DMS153 treated with DMSO at 0.1 percent for 48 hours (cell line): ENCODE data around the gene PSMD1.
"Not testable (repeated sequence)": the region's sequence is repeated elsewhere in the genome, so short reads cannot be mapped to it uniquely, and the experiment has no call there.

ENCODE experiments used
- DNase-seq: peaks from one replicate; lab custom pipeline; 2025; ENCODE audit not compliant: unreplicated experiment; lab: John Stamatoyannopoulos, UW

The PSMD1 gene

DNA sequence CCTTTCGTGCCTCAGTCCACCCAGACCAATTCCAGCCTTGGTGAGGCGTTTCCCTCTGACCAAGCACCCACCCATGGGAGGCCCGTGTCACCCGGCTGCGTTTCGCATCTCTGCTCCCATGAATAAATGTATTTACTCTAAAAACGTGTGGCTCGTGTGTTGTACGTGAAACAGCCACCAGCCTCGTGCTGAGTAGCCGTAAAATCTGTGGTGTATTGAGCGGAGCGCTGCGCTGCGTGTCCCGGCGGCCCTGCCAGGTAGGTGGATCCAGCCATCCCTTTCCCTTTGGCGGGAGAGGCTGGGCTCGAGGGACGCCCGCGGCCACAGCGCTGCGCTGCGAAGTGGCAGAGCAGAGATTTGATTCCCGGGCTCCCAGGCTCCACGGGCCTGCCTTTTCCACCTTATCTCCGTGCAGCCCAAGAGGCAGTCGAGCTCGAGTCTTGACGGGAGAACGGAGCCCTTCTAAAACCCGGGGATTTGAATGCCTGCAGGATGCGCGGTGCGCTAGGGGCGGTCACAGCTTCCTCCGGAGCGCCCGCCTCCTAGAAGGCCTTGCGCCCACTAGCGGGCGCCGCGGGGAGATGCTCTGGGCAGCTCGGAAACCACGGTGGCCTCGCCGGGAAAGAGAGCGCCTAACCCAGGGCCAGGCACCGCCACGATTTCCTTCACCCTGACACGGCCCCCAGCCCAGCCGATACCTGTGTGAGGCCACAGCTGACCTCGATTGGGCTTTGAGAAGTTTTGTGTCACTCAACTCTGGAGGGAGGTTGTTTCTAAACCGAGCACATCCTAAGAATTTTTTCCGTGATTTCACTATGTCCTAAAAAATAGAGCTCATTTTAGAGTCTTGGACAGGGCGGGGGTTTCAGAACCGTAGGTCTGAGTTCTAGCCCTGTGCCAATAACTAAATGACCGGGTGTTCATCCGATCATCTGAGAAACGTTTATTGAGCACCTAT is 3.9 kb upstream of the PSMD1 start:
- DNase-seq = peak; percentile 62

DNA sequence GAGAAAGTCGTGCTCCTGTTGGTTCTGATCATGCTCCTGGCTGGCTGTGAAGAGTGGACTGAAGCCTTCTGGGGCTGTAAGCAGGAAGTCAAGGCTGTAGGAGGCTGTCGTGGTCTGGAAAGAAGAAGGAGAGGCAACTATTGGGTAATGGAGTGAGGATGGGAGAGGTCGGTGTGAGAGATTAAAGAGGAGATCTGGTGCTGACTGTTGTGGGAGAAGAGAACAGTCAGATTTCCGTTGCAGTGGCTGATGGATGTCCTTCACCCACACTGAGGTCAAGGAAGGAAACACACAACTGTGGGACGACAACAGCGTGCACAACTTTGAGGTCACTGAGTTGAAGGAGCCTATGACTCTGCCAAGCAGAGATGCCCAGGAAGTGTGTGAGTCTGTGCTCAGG is 2.8 kb upstream of the PSMD1 start:
- DNase-seq = no peak

DNA sequence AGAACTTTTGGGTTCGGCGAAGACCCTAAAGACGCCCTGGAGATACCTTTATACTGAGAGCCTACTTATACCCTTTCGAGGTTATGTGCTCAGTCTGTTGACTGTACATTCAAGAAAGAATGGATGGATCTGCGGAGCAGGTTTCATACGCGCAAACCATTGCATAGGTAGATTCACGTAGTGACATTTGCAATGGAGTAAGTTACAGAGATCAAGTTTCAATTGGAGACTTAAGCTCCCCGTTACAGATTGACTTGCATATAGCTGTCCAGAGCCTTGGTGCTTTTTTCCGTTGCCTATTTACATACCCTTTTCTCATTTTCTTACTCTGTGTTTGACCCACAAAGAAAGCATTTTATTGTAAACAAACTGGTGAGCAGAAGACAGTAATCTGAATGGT is 923 bp downstream of the PSMD1 start:
- no peak for DNase-seq

- DNase-seq = no peak
Observed at GRCh38 chr2:231058761-231059550, 2.3 kb downstream of the PSMD1 start.

- no peak for DNase-seq
Observed at GRCh38 chr2:231059756-231060155, 3.1 kb downstream of the PSMD1 start.

DNA sequence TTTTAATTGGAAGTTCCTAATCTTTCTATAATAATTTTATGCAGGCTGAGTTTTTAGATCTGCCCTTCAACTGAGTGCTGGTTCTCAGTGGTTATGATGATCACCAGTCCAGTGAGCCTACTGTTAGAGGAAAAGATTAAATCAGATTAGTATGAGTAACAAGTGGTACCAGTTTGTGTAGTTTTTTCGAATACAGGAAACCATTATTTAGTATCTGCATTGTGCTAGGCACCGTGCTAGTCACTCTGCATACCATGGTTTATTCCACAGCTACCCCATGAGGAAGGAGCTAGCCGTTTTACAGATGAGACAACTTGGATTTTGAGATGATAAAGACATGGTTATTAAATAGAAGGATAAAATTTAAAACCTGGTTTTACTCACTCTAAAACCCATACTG is 6.1 kb downstream of the PSMD1 start:
- DNase-seq = no peak

DNA sequence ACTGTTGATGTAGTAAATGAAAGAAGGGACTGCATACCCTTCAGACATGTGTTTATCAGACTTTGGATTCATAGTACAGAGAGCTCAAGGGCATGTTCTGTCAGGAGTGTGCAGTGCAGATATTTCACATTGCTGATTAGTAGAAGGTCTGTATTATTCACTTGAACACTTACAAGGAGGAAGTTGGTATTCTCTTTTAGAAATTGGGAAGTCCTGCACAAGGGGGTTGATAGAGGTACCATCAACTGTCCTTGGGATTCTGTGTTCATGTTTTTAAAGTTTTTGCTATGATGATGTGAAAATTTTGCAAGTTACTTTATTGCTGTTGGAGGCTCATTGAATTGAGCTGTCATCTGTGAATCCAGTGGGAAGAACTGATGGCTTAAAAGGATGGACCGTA is 6.7 kb downstream of the PSMD1 start:
- no peak for DNase-seq

GRCh38 chr2:231065966-231066365 is 9.3 kb downstream of the PSMD1 start:
- DNase-seq = no peak

- not testable (repeated sequence) for DNase-seq
Observed at GRCh38 chr2:231067531-231067930, 10.9 kb downstream of the PSMD1 start.

- no peak for DNase-seq
Observed at GRCh38 chr2:231068525-231069222, 12.0 kb downstream of the PSMD1 start.

GRCh38 chr2:231069379-231070054 is 12.8 kb downstream of the PSMD1 start:
- no peak for DNase-seq

- no peak for DNase-seq
Observed at GRCh38 chr2:231084565-231084964, 27.9 kb downstream of the PSMD1 start.

DNA sequence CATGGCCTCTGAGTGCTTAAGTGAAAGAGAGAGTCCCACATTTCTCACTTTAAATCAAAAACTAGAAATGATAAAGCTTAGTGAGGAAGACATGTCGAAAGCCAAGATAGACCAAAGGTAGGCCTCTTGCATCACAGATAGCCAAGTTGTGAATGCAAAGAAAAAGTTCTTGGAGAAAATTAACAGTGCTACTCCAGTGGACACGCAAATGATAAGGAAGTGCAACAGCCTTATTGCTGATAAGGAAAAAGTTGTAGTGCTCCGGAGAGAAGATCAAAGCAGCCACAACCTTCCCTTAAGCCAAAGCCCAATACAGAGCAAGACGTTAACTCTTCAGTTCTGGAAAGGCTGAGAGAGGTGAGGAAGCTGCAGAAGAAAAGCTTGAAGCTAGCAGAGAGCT is 32.1 kb downstream of the PSMD1 start:
- DNase-seq = no peak

- DNase-seq = no peak
Observed at GRCh38 chr2:231093933-231094332, 37.3 kb downstream of the PSMD1 start.

GRCh38 chr2:231094736-231095346 is 38.2 kb downstream of the PSMD1 start:
- DNase-seq = no peak

DNA sequence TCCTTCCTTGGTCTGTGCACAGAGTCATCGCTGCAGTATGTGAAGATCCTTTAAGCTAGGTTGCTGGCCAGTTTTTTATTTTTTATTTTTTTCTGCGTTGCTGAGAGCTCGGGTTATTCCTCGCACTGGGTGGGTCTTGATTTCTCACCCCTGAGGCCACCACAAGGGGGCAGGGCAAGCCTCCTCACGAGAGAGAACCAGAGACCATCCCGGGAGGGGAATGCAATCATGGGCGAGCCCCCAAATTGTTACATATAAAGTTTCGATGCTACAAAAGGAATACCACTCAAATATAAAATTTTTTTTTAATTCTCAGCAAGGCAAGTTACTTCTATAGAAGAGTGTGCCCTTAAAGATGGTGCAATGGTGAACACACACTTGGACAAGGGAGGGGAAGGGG is 43.3 kb downstream of the PSMD1 start:
- no peak for DNase-seq

GRCh38 chr2:231100321-231100720 is 43.7 kb downstream of the PSMD1 start:
- not testable (repeated sequence) for DNase-seq

GRCh38 chr2:231100990-231101389 is 44.3 kb downstream of the PSMD1 start:
- no peak for DNase-seq

DNA sequence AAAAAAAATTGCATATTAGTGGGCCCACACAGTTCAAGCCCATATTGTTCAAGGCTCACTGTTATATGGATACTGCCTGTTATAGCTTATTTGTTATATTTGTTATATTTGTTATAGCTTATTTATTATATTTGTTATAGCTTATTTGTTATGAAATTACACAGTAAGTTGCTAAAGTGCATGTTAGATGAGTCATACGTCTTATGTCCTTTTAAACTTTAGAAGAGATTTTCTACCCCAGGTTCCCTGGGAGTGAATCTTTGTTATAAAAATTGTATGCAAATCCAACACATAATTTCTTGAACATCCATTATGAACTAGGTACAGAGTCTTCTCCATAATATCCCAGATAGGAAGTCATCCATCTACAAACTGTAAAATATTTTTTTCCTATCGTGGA is 46.1 kb downstream of the PSMD1 start:
- DNase-seq = no peak

DNA sequence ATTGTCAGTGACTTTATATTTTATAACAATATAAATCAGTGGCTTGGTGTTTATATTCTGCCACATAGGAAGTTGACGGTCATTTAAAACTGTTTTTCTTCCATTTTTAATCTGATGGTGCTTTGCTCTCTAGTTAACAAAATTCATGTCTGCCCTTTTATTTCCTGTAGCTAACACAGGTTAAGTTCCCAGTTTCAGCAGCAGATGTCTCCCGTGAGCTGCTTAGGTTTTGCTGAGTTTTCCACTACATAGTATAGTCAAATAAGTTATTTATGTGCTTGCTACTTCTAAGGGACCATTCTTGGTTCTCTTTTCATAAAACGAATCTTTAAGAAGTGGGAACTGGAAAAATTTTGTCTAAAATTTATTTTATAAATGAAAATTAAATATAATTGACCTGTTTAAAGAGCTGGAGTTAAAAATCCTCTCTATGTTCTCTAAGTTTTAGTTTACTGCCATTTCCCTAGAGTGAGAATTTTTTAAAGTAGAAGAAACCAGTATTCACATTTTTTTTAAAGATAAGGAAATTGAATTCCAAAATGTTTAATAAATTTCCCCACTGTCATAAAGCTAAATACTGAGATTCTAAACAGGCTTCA is 47.5 kb downstream of the PSMD1 start:
- peak; percentile 36 for DNase-seq
